SK-N-SH treated with all-trans-retinoic acid at 6 μM for 48 hours (cell line): ENCODE data around the gene ZMIZ1.

Experiments used
- ATAC-seq: fragments of 200-7000 bp; cut with Tn5 transposase; 3 replicates; pipeline ENCODE4 v1.9.1; 2020; ENCODE audit warnings: mild to moderate bottlenecking, moderate library complexity
- ARNTL ChIP-seq: fragments of 450-650 bp; formaldehyde crosslinking; IDR thresholded peaks from 2 replicates; pipeline ENCODE4 v1.5.0; 2020; ENCODE audit warnings: low read depth, mild to moderate bottlenecking, moderate library complexity, borderline replicate concordance
- BACH2 ChIP-seq: fragments of 250-450 bp; sonication (Bioruptor Pico); IDR thresholded peaks from 2 replicates; pipeline ENCODE4 v1.9.0; 2021; ENCODE audit warnings: mild to moderate bottlenecking, borderline replicate concordance
- CREB5 ChIP-seq: fragments of 250-450 bp; sonication (Bioruptor Pico); IDR thresholded peaks from 2 replicates; pipeline ENCODE4 v1.5.1; 2020; ENCODE audit warnings: low read depth, mild to moderate bottlenecking, moderate library complexity
- CSDC2 ChIP-seq: fragments of 250-450 bp; sonication (Bioruptor Pico); IDR thresholded peaks from 2 replicates; pipeline ENCODE4 v1.5.0; 2020; ENCODE audit warnings: mild to moderate bottlenecking, moderate library complexity
- ESRRG ChIP-seq: fragments of 250-450 bp; sonication (Bioruptor Pico); IDR thresholded peaks from 2 replicates; pipeline ENCODE4 v1.6.1; 2021; ENCODE audit warnings: mild to moderate bottlenecking
- ISL1 ChIP-seq: fragments of 250-450 bp; sonication (Bioruptor Pico); IDR thresholded peaks from 2 replicates; pipeline ENCODE4 v2.1.2; 2022; ENCODE audit warnings: mild to moderate bottlenecking, moderate library complexity
- OSR1 ChIP-seq: fragments of 250-450 bp; sonication (Bioruptor Pico); IDR thresholded peaks from 2 replicates; pipeline ENCODE4 v1.8.0; 2022; ENCODE audit warnings: moderate library complexity, mild to moderate bottlenecking, inconsistent platforms
- PATZ1 ChIP-seq: fragments of 250-450 bp; sonication (Bioruptor Pico); IDR thresholded peaks from 2 replicates; pipeline ENCODE4 v1.8.0; 2020; ENCODE audit warnings: mild to moderate bottlenecking, moderate library complexity, borderline replicate concordance
- PPARA ChIP-seq: fragments of 250-450 bp; sonication (Bioruptor Pico); IDR thresholded peaks from 2 replicates; pipeline ENCODE4 v1.5.0; 2020; ENCODE audit warnings: mild to moderate bottlenecking, borderline replicate concordance
- RARB ChIP-seq: fragments of 250-450 bp; sonication (Bioruptor Pico); IDR thresholded peaks from 2 replicates; pipeline ENCODE4 v1.8.0; 2021; ENCODE audit warnings: mild to moderate bottlenecking, moderate library complexity
- SNAI2 ChIP-seq: fragments of 250-450 bp; sonication (Bioruptor Pico); IDR thresholded peaks from 2 replicates; pipeline ENCODE4 v1.5.0; 2020; ENCODE audit warnings: mild to moderate bottlenecking, moderate library complexity
- TCF4 ChIP-seq: fragments of 250-450 bp; sonication (Bioruptor Pico); IDR thresholded peaks from 2 replicates; pipeline ENCODE4 v1.8.0; 2021; ENCODE audit warnings: mild to moderate bottlenecking, moderate library complexity, borderline replicate concordance
- TOX ChIP-seq: fragments of 250-450 bp; sonication (Bioruptor Pico); IDR thresholded peaks from 2 replicates; pipeline ENCODE4 v1.8.0; 2021; ENCODE audit warnings: mild to moderate bottlenecking, moderate library complexity, borderline replicate concordance
- TSHZ2 ChIP-seq: fragments of 250-450 bp; sonication (Bioruptor Pico); IDR thresholded peaks from 2 replicates; pipeline ENCODE4 v1.5.0; 2020; ENCODE audit warnings: mild to moderate bottlenecking, moderate library complexity
- ZC3H10 ChIP-seq: fragments of 250-450 bp; sonication (Bioruptor Pico); IDR thresholded peaks from 2 replicates; pipeline ENCODE4 v1.5.1; 2021; ENCODE audit warnings: mild to moderate bottlenecking, moderate library complexity
- ZFP3 ChIP-seq: fragments of 250-450 bp; sonication (Bioruptor Pico); IDR thresholded peaks from 2 replicates; pipeline ENCODE4 v1.5.0; 2020; ENCODE audit warnings: mild to moderate bottlenecking, moderate library complexity
- ZFP30 ChIP-seq: fragments of 450-650 bp; formaldehyde crosslinking; IDR thresholded peaks from 2 replicates; pipeline ENCODE4 v1.5.0; 2022; ENCODE audit warnings: mild to moderate bottlenecking, moderate library complexity
- ZNF565 ChIP-seq: fragments of 450-650 bp; formaldehyde crosslinking; conservative IDR thresholded peaks from 2 replicates; pipeline ENCODE4 v1.5.0; 2020; ENCODE audit warnings: low read depth, mild to moderate bottlenecking, moderate library complexity
- ZNF8 ChIP-seq: fragments of 450-650 bp; formaldehyde crosslinking; IDR thresholded peaks from 2 replicates; pipeline ENCODE4 v1.5.0; 2020; ENCODE audit warnings: mild to moderate bottlenecking, moderate library complexity
- TF ChIP-seq, protein P1 (sequence below): fragments of 250-450 bp; sonication (Bioruptor Pico); IDR thresholded peaks from 2 replicates; pipeline ENCODE4 v1.8.0; 2021; ENCODE audit warnings: low read depth, mild to moderate bottlenecking, moderate library complexity, borderline replicate concordance
- TF ChIP-seq, protein P2 (sequence below): fragments of 250-450 bp; sonication (Bioruptor Pico); IDR thresholded peaks from 2 replicates; pipeline ENCODE4 v1.5.1; 2021; ENCODE audit warnings: mild to moderate bottlenecking, moderate library complexity

ZMIZ1 gene

DNA sequence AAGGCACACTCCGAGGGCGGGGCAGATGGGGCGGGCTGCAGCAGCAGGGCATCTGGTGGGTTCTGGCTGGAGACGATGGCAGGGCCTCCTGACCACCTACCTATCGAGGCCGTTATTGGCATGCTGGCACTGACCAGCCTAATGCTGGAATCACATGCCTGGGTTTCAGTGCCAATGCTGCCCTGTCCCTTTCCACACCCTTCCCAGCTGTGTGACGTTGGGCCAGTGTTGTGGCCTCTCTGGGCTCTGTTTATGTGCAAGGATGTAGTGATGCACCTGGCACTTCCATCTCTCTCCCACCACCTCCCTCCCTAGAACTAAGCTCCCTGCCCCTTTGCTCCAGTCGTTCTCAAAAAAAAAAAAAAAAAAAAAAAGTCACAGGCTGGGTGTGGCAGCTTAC is 132.9 kb downstream of the ZMIZ1 start:
- TF ChIP-seq BACH2 (CRISPR knock-in tag) = no peak
- TF ChIP-seq SNAI2 = no peak
- TF ChIP-seq TCF4 (CRISPR knock-in tag) = no peak
- no peak for TF ChIP-seq ZFP3
- TF ChIP-seq ESRRG (CRISPR knock-in tag) = no peak
- TF ChIP-seq ZC3H10 (CRISPR knock-in tag) = no peak
- no peak for TF ChIP-seq ZFP30 (CRISPR knock-in tag)
- TF ChIP-seq RARB = no peak
- TF ChIP-seq PATZ1 (CRISPR knock-in tag) = no peak
- no peak for TF ChIP-seq CREB5 (CRISPR knock-in tag)
- TF ChIP-seq OSR1 = no peak
- TF ChIP-seq ZNF565 (CRISPR knock-in tag) = no peak
- TF ChIP-seq PPARA = no peak
- TF ChIP-seq ARNTL (CRISPR knock-in tag) = no peak
- no peak for TF ChIP-seq CSDC2
- no peak for TF ChIP-seq ISL1 (CRISPR knock-in tag)
- no peak for TF ChIP-seq ZNF8 (CRISPR knock-in tag)
- TF ChIP-seq, protein P1, sequence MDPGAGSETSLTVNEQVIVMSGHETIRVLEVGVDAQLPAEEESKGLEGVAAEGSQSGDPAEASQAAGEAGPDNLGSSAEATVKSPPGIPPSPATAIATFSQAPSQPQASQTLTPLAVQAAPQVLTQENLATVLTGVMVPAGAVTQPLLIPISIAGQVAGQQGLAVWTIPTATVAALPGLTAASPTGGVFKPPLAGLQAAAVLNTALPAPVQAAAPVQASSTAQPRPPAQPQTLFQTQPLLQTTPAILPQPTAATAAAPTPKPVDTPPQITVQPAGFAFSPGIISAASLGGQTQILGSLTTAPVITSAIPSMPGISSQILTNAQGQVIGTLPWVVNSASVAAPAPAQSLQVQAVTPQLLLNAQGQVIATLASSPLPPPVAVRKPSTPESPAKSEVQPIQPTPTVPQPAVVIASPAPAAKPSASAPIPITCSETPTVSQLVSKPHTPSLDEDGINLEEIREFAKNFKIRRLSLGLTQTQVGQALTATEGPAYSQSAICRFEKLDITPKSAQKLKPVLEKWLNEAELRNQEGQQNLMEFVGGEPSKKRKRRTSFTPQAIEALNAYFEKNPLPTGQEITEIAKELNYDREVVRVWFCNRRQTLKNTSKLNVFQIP (CRISPR knock-in tag) = no peak

GRCh38 chr10:79202188-79203013 is 133.6 kb downstream of the ZMIZ1 start:
- ATAC-seq = peak; percentile 53
- TF ChIP-seq TSHZ2 (CRISPR knock-in tag) (no peak), PATZ1 (CRISPR knock-in tag) (no peak), CREB5 (CRISPR knock-in tag) (no peak), ZNF8 (CRISPR knock-in tag) (no peak), OSR1 (no peak), ISL1 (CRISPR knock-in tag) (no peak), BACH2 (CRISPR knock-in tag) (no peak), ZFP3 (no peak), CSDC2 (no peak), TOX (no peak)
- TF ChIP-seq, protein P2, sequence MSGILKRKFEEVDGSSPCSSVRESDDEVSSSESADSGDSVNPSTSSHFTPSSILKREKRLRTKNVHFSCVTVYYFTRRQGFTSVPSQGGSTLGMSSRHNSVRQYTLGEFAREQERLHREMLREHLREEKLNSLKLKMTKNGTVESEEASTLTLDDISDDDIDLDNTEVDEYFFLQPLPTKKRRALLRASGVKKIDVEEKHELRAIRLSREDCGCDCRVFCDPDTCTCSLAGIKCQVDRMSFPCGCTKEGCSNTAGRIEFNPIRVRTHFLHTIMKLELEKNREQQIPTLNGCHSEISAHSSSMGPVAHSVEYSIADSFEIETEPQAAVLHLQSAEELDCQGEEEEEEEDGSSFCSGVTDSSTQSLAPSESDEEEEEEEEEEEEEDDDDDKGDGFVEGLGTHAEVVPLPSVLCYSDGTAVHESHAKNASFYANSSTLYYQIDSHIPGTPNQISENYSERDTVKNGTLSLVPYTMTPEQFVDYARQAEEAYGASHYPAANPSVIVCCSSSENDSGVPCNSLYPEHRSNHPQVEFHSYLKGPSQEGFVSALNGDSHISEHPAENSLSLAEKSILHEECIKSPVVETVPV (CRISPR knock-in tag) = no peak

More for the DNA sequence above, 132.9 kb downstream of the ZMIZ1 start:
- no peak for ATAC-seq
